Activated T-cell treated with anti-CD3 and anti-CD28 coated beads for 24 hours (primary cell): ENCODE results near the gene ZC3H15.
"Not testable (repeated sequence)": the region's sequence is repeated elsewhere in the genome, so short reads cannot be mapped to it uniquely, and the experiment has no call there.

Source experiments
- DNase-seq: peaks from one replicate; pipeline ENCODE4 v3.0.0-alpha.2; 2020; ENCODE audit warnings: low read depth

ZC3H15 gene

GRCh38 chr2:186496401-186496800, 10.3 kb downstream of the ZC3H15 start:
- no peak for DNase-seq

- DNase-seq = no peak
Measured at GRCh38 chr2:186497928-186498327, 11.9 kb downstream of the ZC3H15 start.

DNA sequence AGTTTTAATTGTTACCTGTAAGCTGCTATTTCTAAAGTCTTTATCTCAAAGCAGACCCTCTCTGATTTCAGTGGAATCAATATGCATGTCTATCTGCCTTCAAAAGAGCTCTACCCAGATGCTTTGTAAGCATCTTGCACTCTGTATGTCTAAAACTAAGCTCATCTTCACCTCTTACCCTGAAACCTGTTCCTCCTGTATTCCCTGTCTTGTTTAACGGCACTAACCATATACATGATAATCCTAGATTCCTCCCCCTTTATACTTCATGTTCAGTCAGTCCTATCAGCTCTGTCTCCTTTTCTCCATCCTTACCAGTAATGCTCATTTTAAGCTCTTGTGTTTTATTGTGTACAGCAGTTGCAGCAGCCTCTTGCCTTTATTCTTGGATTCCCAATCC, 12.8 kb downstream of the ZC3H15 start:
- DNase-seq = no peak

- no peak for DNase-seq
Measured at GRCh38 chr2:186503827-186504606, 18.0 kb downstream of the ZC3H15 start.

GRCh38 chr2:186508263-186508662, 22.2 kb downstream of the ZC3H15 start:
- DNase-seq = no peak

DNA sequence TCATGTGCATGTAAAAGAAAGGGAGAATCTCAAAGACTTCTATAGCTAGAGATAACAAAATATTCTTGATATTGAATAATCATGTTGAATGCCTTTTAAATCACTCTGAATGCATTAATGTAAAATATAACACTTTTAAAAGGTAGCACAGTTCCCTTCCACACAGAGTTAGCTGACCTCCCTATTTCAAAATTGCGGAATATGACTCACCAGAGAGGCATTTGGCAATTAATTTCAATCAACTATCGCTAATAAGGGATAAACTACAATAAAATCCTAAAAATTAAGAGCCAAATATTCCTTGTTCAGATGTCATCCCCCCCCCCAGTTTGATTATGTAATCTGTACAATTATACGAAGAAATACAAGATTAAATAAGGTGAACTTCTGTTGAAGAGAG, 29.3 kb downstream of the ZC3H15 start:
- DNase-seq = no peak

GRCh38 chr2:186516396-186516795, 30.3 kb downstream of the ZC3H15 start:
- DNase-seq = no peak

DNA sequence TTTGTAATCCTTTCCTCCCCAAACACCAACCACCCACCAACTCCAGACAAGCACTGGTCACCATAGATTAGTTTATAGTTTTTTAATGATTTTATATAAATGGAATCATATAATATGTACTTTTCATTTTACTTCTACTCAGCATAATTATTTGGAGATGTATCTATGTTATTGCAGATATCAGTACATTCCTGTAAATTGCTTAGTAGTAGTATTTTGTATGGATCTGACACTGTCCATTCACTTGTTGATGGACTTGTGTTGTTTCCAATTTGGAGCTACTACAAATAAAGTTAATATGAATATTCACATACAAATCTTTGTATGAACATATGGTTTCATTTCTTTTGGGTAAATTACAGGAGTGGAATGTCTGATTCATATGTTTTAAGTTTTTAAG, 31.0 kb downstream of the ZC3H15 start:
- no peak for DNase-seq

- no peak for DNase-seq
Measured at GRCh38 chr2:186518291-186518690, 32.2 kb downstream of the ZC3H15 start.

- DNase-seq = no peak
Measured at GRCh38 chr2:186518945-186519344, 32.9 kb downstream of the ZC3H15 start.

DNA sequence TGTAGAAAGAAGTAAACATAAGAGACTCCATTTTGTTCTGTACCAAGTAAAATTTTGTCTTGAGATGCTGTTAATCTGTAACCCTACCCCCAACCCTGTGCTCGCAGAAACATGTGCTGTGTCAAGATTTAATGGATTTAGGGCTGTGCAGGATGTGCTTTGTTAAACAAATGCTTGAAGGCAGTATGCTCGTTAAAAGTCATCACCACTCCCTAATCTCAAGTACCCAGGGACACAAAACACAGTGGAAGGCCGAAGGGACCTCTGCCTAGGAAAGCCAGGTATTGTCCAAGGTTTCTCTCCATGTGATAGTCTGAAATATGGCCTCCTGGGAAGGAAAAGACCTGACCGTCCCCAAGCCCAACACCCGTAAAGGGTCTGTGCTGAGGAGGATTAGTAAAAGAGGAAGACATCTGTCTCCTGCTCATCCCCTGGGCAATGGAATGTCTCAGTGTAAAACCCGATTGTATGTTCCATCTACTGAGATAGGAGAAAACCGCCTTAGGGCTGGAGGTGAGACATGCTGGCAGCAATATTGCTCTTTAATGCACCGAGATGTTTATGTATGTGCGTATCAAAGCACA, 35.6 kb downstream of the ZC3H15 start:
- DNase-seq = not testable (repeated sequence)

DNA sequence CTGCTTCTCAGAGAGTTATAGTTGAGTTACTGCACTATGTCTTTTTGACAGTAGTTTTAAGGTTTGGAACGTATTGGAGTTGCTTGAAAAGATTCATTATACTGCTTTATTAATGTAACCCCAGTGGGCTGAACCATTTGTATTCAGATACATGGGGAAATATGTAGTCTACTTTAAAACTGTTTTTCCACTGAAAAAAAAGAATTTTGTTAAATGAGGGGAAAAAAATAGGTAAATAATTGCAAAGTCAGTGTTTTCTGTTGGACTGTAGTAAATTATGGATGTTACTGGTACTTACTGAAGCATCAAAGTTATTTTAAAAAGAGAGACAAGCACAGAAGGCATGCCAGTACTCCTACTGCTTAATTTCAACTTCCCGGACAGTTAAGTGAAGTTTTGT, 36.4 kb downstream of the ZC3H15 start:
- no peak for DNase-seq

GRCh38 chr2:186523791-186524190, 37.7 kb downstream of the ZC3H15 start:
- no peak for DNase-seq

- no peak for DNase-seq
Measured at GRCh38 chr2:186526281-186526680, 40.2 kb downstream of the ZC3H15 start.

GRCh38 chr2:186530314-186530713, 44.3 kb downstream of the ZC3H15 start:
- DNase-seq = no peak

GRCh38 chr2:186531257-186531775, 45.3 kb downstream of the ZC3H15 start:
- DNase-seq = no peak

GRCh38 chr2:186532891-186533290, 46.8 kb downstream of the ZC3H15 start:
- no peak for DNase-seq

GRCh38 chr2:186533717-186534116, 47.7 kb downstream of the ZC3H15 start:
- no peak for DNase-seq

DNA sequence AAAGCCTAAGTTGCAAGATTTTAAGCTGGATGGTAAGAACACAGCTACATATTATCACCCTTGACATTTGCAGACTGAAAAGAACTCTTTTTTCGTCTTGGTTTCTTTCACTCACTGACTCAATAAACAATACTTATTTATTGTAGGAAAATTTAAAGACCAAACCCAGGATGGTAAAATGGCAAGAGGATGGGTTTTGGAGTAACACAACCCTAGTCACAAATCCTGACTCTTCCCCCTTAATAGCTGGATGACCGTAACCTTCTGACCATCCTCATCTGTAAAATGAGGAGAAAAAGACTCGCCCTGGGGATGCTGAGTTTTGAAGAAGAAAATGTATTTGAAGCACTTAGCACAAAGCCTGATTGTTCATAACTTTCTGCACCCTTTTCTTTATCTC, 48.3 kb downstream of the ZC3H15 start:
- DNase-seq = no peak

DNA sequence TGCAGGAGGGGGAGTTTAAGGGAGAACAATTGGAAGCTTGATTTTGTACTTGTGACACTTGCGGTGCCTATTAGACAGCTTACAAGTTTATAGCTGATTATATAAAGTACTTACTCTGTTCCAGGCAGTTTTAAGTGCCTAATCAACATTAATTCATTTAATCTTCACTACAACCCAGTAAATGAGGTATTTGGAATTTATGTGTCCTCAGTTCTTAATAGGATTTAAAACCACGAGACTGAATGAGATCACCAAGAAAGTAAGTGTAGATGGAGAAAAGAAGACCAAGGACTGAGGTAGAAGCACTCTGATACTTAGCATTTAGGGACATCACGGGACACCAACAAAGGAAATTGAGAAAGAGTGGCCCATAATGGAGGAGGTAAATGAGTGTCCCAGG, 49.8 kb downstream of the ZC3H15 start:
- no peak for DNase-seq

GRCh38 chr2:186537019-186537418, 51.0 kb downstream of the ZC3H15 start:
- no peak for DNase-seq

GRCh38 chr2:186540941-186541340, 54.9 kb downstream of the ZC3H15 start:
- DNase-seq = no peak

DNA sequence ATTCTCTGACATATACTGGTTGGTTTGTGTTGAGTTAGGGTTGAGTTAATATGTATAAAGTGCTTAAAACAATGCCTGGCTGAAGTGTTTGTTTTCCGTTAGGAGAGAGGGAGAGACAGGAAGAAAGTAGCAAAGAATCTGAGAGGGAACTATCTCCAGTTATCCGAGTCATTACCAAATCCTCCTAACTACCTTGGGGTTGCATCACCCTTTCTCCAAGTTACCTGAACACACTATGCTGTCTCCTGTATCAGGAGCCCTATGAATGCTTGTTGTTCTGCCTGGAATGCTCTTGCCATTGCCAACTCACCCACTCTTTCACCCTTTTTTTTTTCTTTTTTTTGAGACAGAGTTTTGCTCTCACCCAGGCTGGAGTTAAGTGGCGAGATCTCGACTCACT, 55.9 kb downstream of the ZC3H15 start:
- no peak for DNase-seq
